Effector memory CD8-positive, alpha-beta T cell (primary cell): ENCODE results near the gene MGAT3.

Experiments
- ATAC-seq: fragments of 150-1000 bp; cut with Tn5 transposase; replicated peaks from 2 replicates; pipeline ENCODE4 v1.10.0; 2021; ENCODE audit warnings: mild to moderate bottlenecking, moderate library complexity
- DNase-seq, 3 experiments: peaks; one replicate each; pipeline ENCODE4 v3.0.0; 2021
- H3K27ac Mint-ChIP-seq, 2 donors: one replicate each; pipeline ENCODE4 v1.8.0; 2022; ENCODE audit warnings: mild to moderate bottlenecking in 2 of 2, mixed read lengths in 2 of 2, moderate library complexity in 2 of 2
- H3K27me3 Mint-ChIP-seq, 2 donors: one replicate each; pipeline ENCODE4 v1.8.0; 2022; ENCODE audit warnings: mixed read lengths in 2 of 2
- H3K36me3 Mint-ChIP-seq: one replicate; pipeline ENCODE4 v1.8.0; 2022; ENCODE audit warnings: mild to moderate bottlenecking, moderate library complexity, mixed read lengths; ENCODE audit not compliant: insufficient read depth
- H3K4me1 Mint-ChIP-seq, 2 donors: one replicate each; pipeline ENCODE4 v1.8.0; 2022; ENCODE audit warnings: low read depth in 2 of 2, mixed read lengths in 2 of 2
- H3K4me3 Mint-ChIP-seq, 2 donors: one replicate each; pipeline ENCODE4 v1.8.0; 2022; ENCODE audit warnings: mild to moderate bottlenecking in 2 of 2, mixed read lengths in 2 of 2, moderate library complexity in 2 of 2
- H3K9me3 Mint-ChIP-seq, 2 donors: one replicate each; pipeline ENCODE4 v1.8.0; 2022; ENCODE audit warnings: mixed read lengths in 2 of 2

Gene MGAT3

GRCh38 chr22:39474351-39475111 is 17.7 kb downstream of the MGAT3 start:
- Mint-ChIP-seq H3K9me3 (no peaks in the 10 kb centered on the region), H3K27ac (no peak overlapping the region), H3K4me1 (peaks cover 8 to 10% of the 10 kb centered on the region in 2 donors), H3K36me3 (peaks cover 3% of the 10 kb centered on the region), H3K27me3 (peaks cover 0 to 5% of the 10 kb centered on the region in 2 donors), H3K4me3 (no peak overlapping the region)
- DNase-seq (no peak), ATAC-seq (no peak)

GRCh38 chr22:39475337-39475736 is 18.5 kb downstream of the MGAT3 start:
- DNase-seq (no peak), ATAC-seq (no peak)
- H3K4me3 Mint-ChIP-seq = no peak overlapping the region
- no peaks in the 10 kb centered on the region for H3K9me3 Mint-ChIP-seq
- peaks cover 8 to 10% of the 10 kb centered on the region in 2 donors for H3K4me1 Mint-ChIP-seq
- peaks cover 3% of the 10 kb centered on the region for H3K36me3 Mint-ChIP-seq
- no peak overlapping the region for H3K27ac Mint-ChIP-seq
- peaks cover 0 to 8% of the 10 kb centered on the region in 2 donors for H3K27me3 Mint-ChIP-seq

GRCh38 chr22:39475902-39476301 is 19.1 kb downstream of the MGAT3 start:
- no peak for DNase-seq
- H3K36me3 Mint-ChIP-seq = peaks cover 3% of the 10 kb centered on the region
- peaks cover 8 to 10% of the 10 kb centered on the region in 2 donors for H3K4me1 Mint-ChIP-seq
- H3K9me3 Mint-ChIP-seq = no peaks in the 10 kb centered on the region
- H3K27me3 Mint-ChIP-seq = peaks cover 0 to 8% of the 10 kb centered on the region in 2 donors
- no peak overlapping the region for H3K4me3 Mint-ChIP-seq
- no peak for ATAC-seq
- no peak overlapping the region for H3K27ac Mint-ChIP-seq

- peaks cover 3% of the 10 kb centered on the region for H3K36me3 Mint-ChIP-seq
- H3K4me1 Mint-ChIP-seq = peaks cover 2 to 6% of the 10 kb centered on the region in 2 donors
- H3K27ac Mint-ChIP-seq = no peak overlapping the region
- no peak overlapping the region for H3K4me3 Mint-ChIP-seq
- H3K27me3 Mint-ChIP-seq = peaks cover 0 to 8% of the 10 kb centered on the region in 2 donors
- DNase-seq = no peak
- no peaks in the 10 kb centered on the region for H3K9me3 Mint-ChIP-seq
- ATAC-seq = no peak
Measured at GRCh38 chr22:39476664-39477063, 19.9 kb downstream of the MGAT3 start.

- Mint-ChIP-seq H3K36me3 (peaks cover 3% of the 10 kb centered on the region), H3K4me1 (peaks cover 0 to 2% of the 10 kb centered on the region in 2 donors), H3K9me3 (no peaks in the 10 kb centered on the region), H3K27ac (no peak overlapping the region), H3K4me3 (no peak overlapping the region), H3K27me3 (peaks cover 0 to 8% of the 10 kb centered on the region in 2 donors)
- DNase-seq (no peak), ATAC-seq (no peak)
Measured at GRCh38 chr22:39477542-39477941, 20.7 kb downstream of the MGAT3 start.

GRCh38 chr22:39478441-39478850 is 21.6 kb downstream of the MGAT3 start:
- no peaks in the 10 kb centered on the region for H3K9me3 Mint-ChIP-seq
- H3K36me3 Mint-ChIP-seq = peaks cover 3% of the 10 kb centered on the region
- peaks cover 0 to 10% of the 10 kb centered on the region in 2 donors for H3K27me3 Mint-ChIP-seq
- no peak overlapping the region for H3K4me3 Mint-ChIP-seq
- no peak for ATAC-seq
- H3K4me1 Mint-ChIP-seq = no peaks in the 10 kb centered on the region
- no peak overlapping the region for H3K27ac Mint-ChIP-seq
- no peak for DNase-seq

GRCh38 chr22:39479254-39479653 is 22.4 kb downstream of the MGAT3 start:
- Mint-ChIP-seq H3K4me3 (no peak overlapping the region), H3K4me1 (no peaks in the 10 kb centered on the region), H3K27ac (no peak overlapping the region), H3K36me3 (peaks cover 8% of the 10 kb centered on the region), H3K9me3 (no peaks in the 10 kb centered on the region), H3K27me3 (peaks cover 0 to 15% of the 10 kb centered on the region in 2 donors)
- DNase-seq = no peak
- no peak for ATAC-seq

GRCh38 chr22:39480557-39480956 is 23.7 kb downstream of the MGAT3 start:
- H3K9me3 Mint-ChIP-seq = no peaks in the 10 kb centered on the region
- H3K27ac Mint-ChIP-seq = no peak overlapping the region
- DNase-seq = no peak
- no peak for ATAC-seq
- H3K4me3 Mint-ChIP-seq = no peak overlapping the region
- peaks cover 0 to 15% of the 10 kb centered on the region in 2 donors for H3K27me3 Mint-ChIP-seq
- H3K4me1 Mint-ChIP-seq = no peaks in the 10 kb centered on the region
- peaks cover 8% of the 10 kb centered on the region for H3K36me3 Mint-ChIP-seq

- Mint-ChIP-seq H3K36me3 (peaks cover 8% of the 10 kb centered on the region), H3K4me3 (no peak overlapping the region), H3K9me3 (no peaks in the 10 kb centered on the region), H3K27me3 (peaks cover 0 to 15% of the 10 kb centered on the region in 2 donors), H3K4me1 (no peaks in the 10 kb centered on the region), H3K27ac (no peak overlapping the region)
- DNase-seq (no peak), ATAC-seq (no peak)
Measured at GRCh38 chr22:39481054-39481453, 24.2 kb downstream of the MGAT3 start.

- ATAC-seq = no peak
- Mint-ChIP-seq H3K4me3 (no peak overlapping the region), H3K36me3 (peaks cover 10% of the 10 kb centered on the region), H3K9me3 (no peaks in the 10 kb centered on the region), H3K27ac (no peak overlapping the region), H3K27me3 (peaks cover 0 to 15% of the 10 kb centered on the region in 2 donors), H3K4me1 (no peaks in the 10 kb centered on the region)
- DNase-seq = no peak
Measured at GRCh38 chr22:39481595-39481994, 24.8 kb downstream of the MGAT3 start.

GRCh38 chr22:39482768-39483167 is 26.0 kb downstream of the MGAT3 start:
- H3K36me3 Mint-ChIP-seq = peaks cover 11% of the 10 kb centered on the region
- no peak overlapping the region for H3K4me3 Mint-ChIP-seq
- no peaks in the 10 kb centered on the region for H3K4me1 Mint-ChIP-seq
- peaks cover 0 to 15% of the 10 kb centered on the region in 2 donors for H3K27me3 Mint-ChIP-seq
- DNase-seq (no peak), ATAC-seq (no peak)
- no peaks in the 10 kb centered on the region for H3K9me3 Mint-ChIP-seq
- no peak overlapping the region for H3K27ac Mint-ChIP-seq

GRCh38 chr22:39486951-39487825 is 30.4 kb downstream of the MGAT3 start:
- ATAC-seq (no peak), DNase-seq (no peak)
- H3K27ac Mint-ChIP-seq = no peak overlapping the region
- no peak overlapping the region for H3K4me3 Mint-ChIP-seq
- H3K27me3 Mint-ChIP-seq = peaks cover 5 to 14% of the 10 kb centered on the region in 2 donors
- peaks cover 12% of the 10 kb centered on the region for H3K36me3 Mint-ChIP-seq
- no peaks in the 10 kb centered on the region for H3K9me3 Mint-ChIP-seq
- peaks cover 6 to 9% of the 10 kb centered on the region in 2 donors for H3K4me1 Mint-ChIP-seq

GRCh38 chr22:39487826-39488520 is 31.2 kb downstream of the MGAT3 start:
- peaks cover 6 to 9% of the 10 kb centered on the region in 2 donors for H3K4me1 Mint-ChIP-seq
- H3K27ac Mint-ChIP-seq = no peak overlapping the region
- no peaks in the 10 kb centered on the region for H3K9me3 Mint-ChIP-seq
- H3K4me3 Mint-ChIP-seq = no peak overlapping the region
- ATAC-seq (no peak), DNase-seq (no peak)
- peaks cover 5 to 14% of the 10 kb centered on the region in 2 donors for H3K27me3 Mint-ChIP-seq
- H3K36me3 Mint-ChIP-seq = peaks cover 12% of the 10 kb centered on the region
